Stimulated activated CD4-positive, alpha-beta T cell treated with anti-CD3 and anti-CD28 coated beads, Interleukin-1b, Interleukin-23, amount 100 ng/mL, for 24 hours (primary cell): ENCODE data around the gene STK32A.
"Not testable (repeated sequence)": the region's sequence is repeated elsewhere in the genome, so short reads cannot be mapped to it uniquely, and the experiment has no call there.

Experiments
- DNase-seq, 4 experiments: peaks; one replicate each; pipeline ENCODE4 v3.0.0-alpha.2; 2020; ENCODE audit warnings: low read depth in 4 of 4, low spot score in 1 of 4

The STK32A gene

GRCh38 chr5:147341345-147341744, 106.5 kb downstream of the STK32A start:
- no peak for DNase-seq

- no peak for DNase-seq
These were observed 110.0 kb downstream of the STK32A start for GRCh38 chr5:147344861-147345260.

- DNase-seq: no peak
These were observed 111.3 kb downstream of the STK32A start for GRCh38 chr5:147346006-147346561.

GRCh38 chr5:147348046-147348445, 113.2 kb downstream of the STK32A start:
- DNase-seq: no peak

GRCh38 chr5:147348451-147348850, 113.6 kb downstream of the STK32A start:
- DNase-seq: no peak

GRCh38 chr5:147349241-147349640, 114.4 kb downstream of the STK32A start:
- no peak for DNase-seq

- DNase-seq: no peak
These were observed 124.3 kb downstream of the STK32A start for GRCh38 chr5:147359101-147359500.

GRCh38 chr5:147359581-147359980, 124.8 kb downstream of the STK32A start:
- DNase-seq: no peak

- no peak for DNase-seq
These were observed 126.0 kb downstream of the STK32A start for GRCh38 chr5:147360816-147361215.

- DNase-seq: no peak
These were observed 126.8 kb downstream of the STK32A start for GRCh38 chr5:147361441-147362175.

- DNase-seq: not testable (repeated sequence)
These were observed 132.6 kb downstream of the STK32A start for GRCh38 chr5:147367381-147367780.

- no peak for DNase-seq
These were observed 135.0 kb downstream of the STK32A start for GRCh38 chr5:147369742-147370374.

GRCh38 chr5:147371290-147371689, 136.5 kb downstream of the STK32A start:
- DNase-seq: no peak

- DNase-seq: no peak
These were observed 137.4 kb downstream of the STK32A start for GRCh38 chr5:147372191-147372590.

- DNase-seq: no peak
These were observed 138.5 kb downstream of the STK32A start for GRCh38 chr5:147373328-147373727.

GRCh38 chr5:147375151-147375550, 140.3 kb downstream of the STK32A start:
- no peak for DNase-seq

GRCh38 chr5:147377682-147378081, 142.9 kb downstream of the STK32A start:
- no peak for DNase-seq

GRCh38 chr5:147381555-147381954, 146.7 kb downstream of the STK32A start:
- DNase-seq: no peak

GRCh38 chr5:147382776-147383175, 147.9 kb downstream of the STK32A start:
- DNase-seq: no peak

GRCh38 chr5:147384346-147385193, 149.7 kb downstream of the STK32A start:
- DNase-seq: no peak

- DNase-seq: no peak
These were observed 152.3 kb downstream of the STK32A start for GRCh38 chr5:147387109-147387508.
